SK-N-SH (cell line): ENCODE data around the gene CD244. TPM values are rescaled to one million over a fixed set of nuclear protein-coding genes. Genes with fewer than 3 reads are reported as not detected.

Experiments used
- CTCF ChIA-PET: fragments of 300-600, 350-600 bp; formaldehyde crosslinking; extraction: SDS; loops from one replicate; lab custom pipeline; 2021; lab: Yijun Ruan, JAX
- POLR2A ChIA-PET: fragments of 350-600 bp; sonication (Branson Sonifier 250); formaldehyde crosslinking; extraction: SDS; loops from one replicate; lab custom pipeline; 2020; ENCODE audit warnings: antibody characterized with exemption, inconsistent platforms; lab: Yijun Ruan, JAX
- DNase-seq: peaks from one replicate; pipeline ENCODE4 v3.0.0; 2012
- H2AFZ ChIP-seq: fragments of 200-600 bp; sonication (generic); 2 replicates; pipeline ENCODE4 v1.8.1; 2016; ENCODE audit warnings: antibody characterized with exemption, mild to moderate bottlenecking, low read depth
- H3F3A ChIP-seq: fragments of 200-600 bp; sonication (generic); replicated peaks from 2 replicates; pipeline ENCODE3; 2016; ENCODE audit warnings: antibody characterized with exemption, mild to moderate bottlenecking; ENCODE audit not compliant: insufficient read depth
- H3K27ac ChIP-seq, 2 experiments: fragments of 200-500 bp in 1 of 2; fragments of 200-600 bp in 1 of 2; sonication (Bioruptor generic) in 1 of 2; sonication (generic), shearing (Covaris generic) in 1 of 2; 2 replicates each; pipeline versions ENCODE4 v1.5.1 to v1.6.1; 2014 to 2016; ENCODE audit warnings: low read depth in 2 of 2, inconsistent platforms in 1 of 2, low read length in 1 of 2, mild to moderate bottlenecking in 1 of 2, mixed read lengths in 1 of 2
- H3K27me3 ChIP-seq: fragments of 200-600 bp; sonication (generic), shearing (Covaris generic); 2 replicates; pipeline ENCODE4 v1.6.1; 2016; ENCODE audit warnings: mixed run types; ENCODE audit not compliant: insufficient read depth
- H3K36me3 ChIP-seq, 2 experiments: fragments of 200-500 bp in 1 of 2; fragments of 200-600 bp in 1 of 2; sonication (Bioruptor generic) in 1 of 2; sonication (generic) in 1 of 2; replicated peaks in 1 of 2; 2 replicates each; pipeline versions ENCODE3 to v1.5.1; 2014 to 2016; ENCODE audit warnings: low read length in 1 of 2, mild to moderate bottlenecking in 1 of 2; ENCODE audit not compliant: insufficient read depth in 2 of 2, control insufficient read depth in 1 of 2
- H3K4me1 ChIP-seq, 2 experiments: fragments of 200-500 bp in 1 of 2; fragments of 200-600 bp in 1 of 2; sonication (Bioruptor generic) in 1 of 2; sonication (generic), shearing (Covaris generic) in 1 of 2; 2 replicates each; pipeline versions ENCODE4 v1.5.1 to v1.6.1; 2014 to 2016; ENCODE audit warnings: low read depth in 1 of 2, low read length in 1 of 2, mixed run types in 1 of 2; ENCODE audit not compliant: insufficient read depth in 2 of 2, control insufficient read depth in 1 of 2
- H3K4me2 ChIP-seq: fragments of 200-600 bp; sonication (generic), shearing (Covaris generic); 2 replicates; pipeline ENCODE4 v1.6.1; 2017; ENCODE audit warnings: mixed run types
- H3K4me3 ChIP-seq, 2 experiments: fragments of 200-500 bp in 1 of 2; fragments of 200-600 bp in 1 of 2; sonication (Bioruptor generic) in 1 of 2; sonication (generic), shearing (Covaris generic) in 1 of 2; 2 replicates each; pipeline versions ENCODE4 v1.5.1 to v1.8.1; 2014 to 2016; ENCODE audit warnings: low read depth in 2 of 2, inconsistent platforms in 1 of 2, low read length in 1 of 2, mild to moderate bottlenecking in 1 of 2, mixed read lengths in 1 of 2, moderate library complexity in 1 of 2
- H3K79me2 ChIP-seq: fragments of 200-600 bp; sonication (generic); 2 replicates; pipeline ENCODE4 v1.8.1; 2017; ENCODE audit warnings: mild to moderate bottlenecking; ENCODE audit not compliant: insufficient read depth
- H3K9ac ChIP-seq: fragments of 200-600 bp; sonication (generic); 2 replicates; pipeline ENCODE4 v1.6.1; 2017; ENCODE audit warnings: mixed run types
- H3K9me2 ChIP-seq: fragments of 200-600 bp; sonication (generic); 2 replicates; pipeline ENCODE4 v1.6.1; 2017; ENCODE audit warnings: mixed run types
- H3K9me3 ChIP-seq: fragments of 200-600 bp; sonication (generic); 2 replicates; pipeline ENCODE4 v1.6.1; 2017; ENCODE audit warnings: mixed run types, mild to moderate bottlenecking, moderate library complexity
- H4K20me1 ChIP-seq: fragments of 200-600 bp; sonication (generic); 2 replicates; pipeline ENCODE4 v1.6.1; 2017; ENCODE audit warnings: mild to moderate bottlenecking, mixed run types; ENCODE audit not compliant: insufficient read depth
- CHD2 ChIP-seq: fragments of 150-350 bp; IDR thresholded peaks from 2 replicates; pipeline ENCODE4 v1.6.1; 2018; ENCODE audit warnings: low read length; ENCODE audit not compliant: partially characterized antibody
- CTCF ChIP-seq: fragments of 200-600 bp; sonication (generic); IDR thresholded peaks from 2 replicates; pipeline ENCODE4 v1.6.1; 2017; ENCODE audit warnings: antibody characterized with exemption, mild to moderate bottlenecking, moderate library complexity
- ELF1 ChIP-seq: IDR thresholded peaks from 2 replicates; pipeline ENCODE4 v1.4.0; 2012
- EP300 ChIP-seq, 2 experiments: IDR thresholded peaks; 2 replicates each; pipeline versions ENCODE4 v1.4.0 to v1.6.1; 2012; ENCODE audit warnings: borderline replicate concordance in 1 of 2, low read depth in 1 of 2, low read length in 1 of 2
- IRF3 ChIP-seq: fragments of 150-350 bp; IDR thresholded peaks from 2 replicates; pipeline ENCODE4 v1.6.1; 2016; ENCODE audit warnings: mild to moderate bottlenecking, low read depth, low read length
- RCOR1 ChIP-seq: fragments of 150-350 bp; IDR thresholded peaks from 2 replicates; pipeline ENCODE4 v1.6.1; 2017; ENCODE audit warnings: antibody characterized with exemption, low read length
- REST ChIP-seq: IDR thresholded peaks from 2 replicates; pipeline ENCODE4 v1.6.1; 2012; ENCODE audit warnings: mild to moderate bottlenecking, low read depth, low read length, moderate library complexity
- TEAD4 ChIP-seq: IDR thresholded peaks from 2 replicates; pipeline ENCODE4 v1.4.0; 2012; ENCODE audit warnings: mild to moderate bottlenecking, borderline replicate concordance; ENCODE audit not compliant: insufficient read depth
- USF1 ChIP-seq: IDR thresholded peaks from 2 replicates; pipeline ENCODE4 v1.4.0; 2012; ENCODE audit warnings: low read depth, borderline replicate concordance
- WGBS: methylation state at CpG from one replicate; pipeline ENCODE4 v1.1.6; 2017; ENCODE audit warnings: low lambda C conversion rate; 5-methylcytosine and 5-hydroxymethylcytosine counted together
- polyA plus RNA-seq, 3 experiments: library from polyadenylated mRNA; depleted of rRNA; stranded (reverse); fragments of >200 nt; gene quantifications; 2 replicates each; pipeline ENCODE4 v1.2.3, GENCODE V29; 2012

Gene CD244
- polyA plus RNA-seq, 1 of the 3 experiments (the other 2 are of a cell fraction): not detected

GRCh38 chr1:160865337-160865736 lies 2.6 kb upstream of the CD244 start:
- no peaks in the 10 kb centered on the region for H3K4me1 ChIP-seq
- H2AFZ ChIP-seq: no peak overlapping the region
- H3K79me2 ChIP-seq: no peaks in the 10 kb centered on the region
- no peaks in the 10 kb centered on the region; the same call in 1 of the 2 replicates for H3K27me3 ChIP-seq
- H3K9me2 ChIP-seq: no peaks in the 10 kb centered on the region
- POLR2A ChIA-PET: no interaction called here
- H3F3A ChIP-seq: no peaks in the 10 kb centered on the region
- H3K4me2 ChIP-seq: no peak overlapping the region
- no peaks in the 10 kb centered on the region for H4K20me1 ChIP-seq
- 10% methylated on average over 5 of the region's 5 CpGs for WGBS
- H3K9me3 ChIP-seq: no peaks in the 10 kb centered on the region
- H3K9ac ChIP-seq: no peak overlapping the region
- no peak for TF ChIP-seq TEAD4
- no peak for TF ChIP-seq RCOR1
- no peak for TF ChIP-seq REST
- TF ChIP-seq CTCF: no peak
- TF ChIP-seq IRF3: no peak
- TF ChIP-seq USF1: no peak
- no peak for TF ChIP-seq EP300 (IDR thresholded peaks at IDR 0.05; ENCODE audit: borderline replicate concordance in 1 of 2, low read depth in 1 of 2, low read length in 1 of 2)
- no peaks in the 10 kb centered on the region for H3K36me3 ChIP-seq
- DNase-seq: no peak
- H3K4me3 ChIP-seq: no peak overlapping the region
- no peak overlapping the region for H3K27ac ChIP-seq
- CTCF ChIA-PET: interaction anchor here (1.1 kb wide), 1 partner anchor 19 kb away, joined by 5 read pairs; the partner anchor contains the start of gene ITLN1

GRCh38 chr1:160864173-160864572 lies 1.5 kb upstream of the CD244 start:
- ChIA-PET POLR2A (no interaction called here), CTCF (no interaction called here)
- WGBS: 2% methylated on average over 2 of the region's 2 CpGs
- TF ChIP-seq ELF1: no peak
- TF ChIP-seq CHD2: no peak
- Histone ChIP-seq H3K4me1 (no peaks in the 10 kb centered on the region), H3K27me3 (no peaks in the 10 kb centered on the region; the same call in 1 of the 2 replicates), H2AFZ (no peak overlapping the region), H3K9me2 (no peaks in the 10 kb centered on the region), H3K36me3 (no peaks in the 10 kb centered on the region), H3F3A (no peaks in the 10 kb centered on the region), H4K20me1 (no peaks in the 10 kb centered on the region), H3K9ac (no peak overlapping the region), H3K79me2 (no peaks in the 10 kb centered on the region), H3K9me3 (no peaks in the 10 kb centered on the region), H3K27ac (no peak overlapping the region), H3K4me3 (no peak overlapping the region), H3K4me2 (no peak overlapping the region)
- no peak for DNase-seq
